CD4-positive, alpha-beta memory T cell (primary cell): ENCODE measurements around the gene CYP1A1. TPM values are rescaled to one million over a fixed set of nuclear protein-coding genes. Genes with fewer than 3 reads are reported as not detected.
"Not testable (repeated sequence)": the region's sequence is repeated elsewhere in the genome, so short reads cannot be mapped to it uniquely, and the experiment has no call there.

ENCODE experiments used
- CTCF ChIA-PET: fragments of 350-600 bp; sonication (Branson Sonifier 250); formaldehyde crosslinking; loops from one replicate; lab custom pipeline; 2021; ENCODE audit warnings: inconsistent platforms; ENCODE audit not compliant: partially characterized antibody; lab: Charles Lee
- POLR2A ChIA-PET: fragments of 350-600 bp; sonication (Branson Sonifier 250); formaldehyde crosslinking; loops from one replicate; lab custom pipeline; 2021; ENCODE audit not compliant: partially characterized antibody; lab: Charles Lee
- DNase-seq, 5 donors: peaks; one replicate each; pipeline versions ENCODE4 v3.0.0 to v3.0.0-alpha.2; 2020 to 2022; ENCODE audit warnings: mixed read lengths in 1 of 5
- H3K27ac ChIP-seq: one replicate; pipeline ENCODE4 v1.7.0; 2013; ENCODE audit warnings: low read depth, low read length
- H3K27me3 ChIP-seq: 2 replicates; pipeline ENCODE4 v1.7.0; 2013; ENCODE audit warnings: mild to moderate bottlenecking, low read length, moderate library complexity; ENCODE audit not compliant: insufficient read depth
- H3K36me3 ChIP-seq: 2 replicates; pipeline ENCODE4 v1.7.0; 2013; ENCODE audit warnings: mild to moderate bottlenecking, low read length, moderate library complexity; ENCODE audit not compliant: insufficient read depth
- H3K4me1 ChIP-seq: 2 replicates; pipeline ENCODE4 v1.7.0; 2013; ENCODE audit warnings: mild to moderate bottlenecking, low read length, moderate library complexity; ENCODE audit not compliant: insufficient read depth
- H3K4me3 ChIP-seq, 2 donors: one replicate each; pipeline ENCODE4 v1.7.0; 2013; ENCODE audit warnings: low read length in 2 of 2, mild to moderate bottlenecking in 1 of 2
- H3K9me3 ChIP-seq, 2 donors: one replicate each; pipeline ENCODE4 v1.7.0; 2013; ENCODE audit warnings: low read length in 2 of 2, control low read depth in 1 of 2; ENCODE audit not compliant: control insufficient read depth in 1 of 2
- H3K27ac Mint-ChIP-seq, 7 donors: one replicate each; pipeline ENCODE4 v1.8.0; 2020 to 2021; ENCODE audit warnings: mixed read lengths in 7 of 7, mild to moderate bottlenecking in 6 of 7, inconsistent platforms in 3 of 7, moderate library complexity in 3 of 7
- H3K27me3 Mint-ChIP-seq, 2 donors: one replicate each; pipeline ENCODE4 v1.8.0; 2020 to 2021; ENCODE audit warnings: mixed read lengths in 2 of 2
- H3K36me3 Mint-ChIP-seq, 2 donors: one replicate each; pipeline ENCODE4 v1.8.0; 2020 to 2021; ENCODE audit warnings: mixed read lengths in 2 of 2, inconsistent platforms in 1 of 2, mild to moderate bottlenecking in 1 of 2
- H3K4me1 Mint-ChIP-seq, 4 donors: one replicate each; pipeline ENCODE4 v1.8.0; 2020 to 2021; ENCODE audit warnings: mixed read lengths in 4 of 4, mild to moderate bottlenecking in 1 of 4
- H3K4me3 Mint-ChIP-seq, 8 donors: one replicate each; pipeline ENCODE4 v1.8.0; 2020 to 2021; ENCODE audit warnings: mixed read lengths in 8 of 8, mild to moderate bottlenecking in 7 of 8, moderate library complexity in 6 of 8, inconsistent platforms in 3 of 8
- H3K9me3 Mint-ChIP-seq, 8 donors: one replicate each; pipeline ENCODE4 v1.8.0; 2020 to 2021; ENCODE audit warnings: mixed read lengths in 8 of 8, mild to moderate bottlenecking in 5 of 8, inconsistent platforms in 3 of 8, moderate library complexity in 1 of 8
- intact Hi-C: fragments of 100-400 bp; cut with micrococcal nuclease; formaldehyde crosslinking; loops from one replicate; pipeline ENCODE4 v1.15.1; 2023
- polyA plus RNA-seq, 2 donors: library from polyadenylated mRNA; unstranded; fragments of 300-500 nt; fragmentation: Illumina TruSeq; gene quantifications; one replicate each; pipeline ENCODE4 v1.2.3, GENCODE V29; 2021
- total RNA-seq, 2 experiments: library from RNA; stranded (reverse); gene quantifications; one replicate each; pipeline ENCODE4 v1.2.3, GENCODE V29; 2021

The CYP1A1 gene
- total and polyA plus RNA-seq, 4 experiments from 2014 or later: 0.11 to 0.26 TPM; not detected in 2

DNA sequence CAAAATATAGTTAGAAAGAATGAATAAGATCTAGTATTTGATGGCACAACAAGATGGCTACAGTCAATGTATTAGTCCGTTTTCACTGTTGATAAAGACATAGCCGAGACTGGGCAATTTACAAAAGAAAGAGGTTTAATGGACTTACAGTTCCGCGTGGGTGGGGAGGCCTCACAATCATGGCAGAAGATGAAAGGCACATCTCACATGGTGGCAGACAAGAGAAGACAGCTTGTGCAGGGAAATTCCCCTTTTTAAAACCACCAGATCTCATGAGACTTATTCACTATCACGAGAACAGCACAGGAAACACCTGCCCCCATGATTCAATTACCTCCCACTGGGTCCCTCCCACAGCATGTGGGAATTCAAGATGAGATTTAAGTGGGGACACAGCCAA is 12.9 kb upstream of the CYP1A1 start:
- H3K9me3 Mint-ChIP-seq, H3K27ac ChIP-seq, H3K4me1 Mint-ChIP-seq, H3K4me1 ChIP-seq, H3K4me3 Mint-ChIP-seq, DNase-seq, H3K36me3 ChIP-seq, H3K27ac Mint-ChIP-seq, H3K36me3 Mint-ChIP-seq, POLR2A ChIA-PET, intact Hi-C loops, H3K4me3 ChIP-seq, H3K27me3 ChIP-seq, CTCF ChIA-PET, H3K9me3 ChIP-seq: not testable (repeated sequence)
- peaks cover 14 to 27% of the 10 kb centered on the region in 2 donors for H3K27me3 Mint-ChIP-seq

DNA sequence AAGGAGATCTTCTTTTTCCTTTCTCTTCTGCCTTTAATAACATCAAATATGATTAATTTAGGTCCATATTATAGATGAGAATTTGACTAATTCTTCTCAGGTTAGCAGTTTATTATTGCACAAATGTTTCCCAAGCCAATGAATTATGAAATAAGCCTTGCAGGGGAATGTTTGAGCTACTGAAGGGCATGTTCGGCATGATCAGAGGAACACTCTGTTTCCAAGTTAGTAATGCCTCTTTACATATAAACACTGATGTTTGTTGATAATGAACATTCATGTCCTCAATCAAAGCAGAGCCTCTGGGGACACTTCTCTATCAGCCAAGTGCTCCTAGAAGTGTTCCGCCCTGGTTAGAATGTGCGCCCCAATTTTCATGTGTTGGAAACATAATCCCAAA is 10.0 kb upstream of the CYP1A1 start:
- peaks cover 8 to 35% of the 10 kb centered on the region in 2 donors for H3K27me3 Mint-ChIP-seq
- no peaks in the 10 kb centered on the region for H3K36me3 ChIP-seq
- no peaks in the 10 kb centered on the region for H3K9me3 ChIP-seq
- H3K9me3 Mint-ChIP-seq: peaks cover 0 to 5% (median 3%) of the 10 kb centered on the region in 8 donors
- POLR2A ChIA-PET: interaction anchor here (1.0 kb wide), 1 partner anchor 10 kb away, joined by 3 read pairs; no protein-coding TSS in a partner anchor
- no peaks in the 10 kb centered on the region for H3K4me1 ChIP-seq
- DNase-seq: no peak
- no peak overlapping the region for H3K4me3 Mint-ChIP-seq
- H3K27ac Mint-ChIP-seq: no peak overlapping the region
- CTCF ChIA-PET: no interaction called here
- peaks cover 0 to 5% of the 10 kb centered on the region in 2 donors for H3K36me3 Mint-ChIP-seq
- H3K4me1 Mint-ChIP-seq: peaks cover 0 to 4% (median 0%) of the 10 kb centered on the region in 4 donors
- no peak overlapping the region for H3K27ac ChIP-seq
- intact Hi-C loops: no loop called here
- H3K4me3 ChIP-seq: no peak overlapping the region
- H3K27me3 ChIP-seq: no peaks in the 10 kb centered on the region

DNA sequence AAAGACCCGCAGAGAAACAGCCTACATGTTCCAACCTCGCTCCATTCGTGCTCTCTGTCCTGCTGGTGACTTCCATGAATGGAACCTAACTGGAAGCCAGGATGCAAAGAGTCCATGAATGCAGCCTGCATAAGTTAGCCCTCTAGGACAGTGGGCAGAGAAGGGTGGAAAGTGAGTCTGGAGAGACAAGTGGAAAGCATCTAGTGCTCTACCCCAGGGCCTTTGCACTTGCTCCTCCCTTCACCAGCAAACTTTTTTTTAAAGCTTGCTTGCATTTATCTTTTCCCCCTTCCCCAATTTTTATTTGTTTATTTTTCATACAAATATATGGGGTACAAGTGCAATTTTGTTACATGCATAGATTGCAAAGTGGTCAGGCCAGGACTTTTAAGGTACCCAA is 7.9 kb upstream of the CYP1A1 start:
- peaks cover 0 to 4% of the 10 kb centered on the region in 2 donors for H3K36me3 Mint-ChIP-seq
- Histone ChIP-seq H3K27ac (no peak overlapping the region), H3K4me3 (no peak overlapping the region), H3K36me3 (no peaks in the 10 kb centered on the region), H3K4me1 (no peaks in the 10 kb centered on the region), H3K9me3 (no peaks in the 10 kb centered on the region), H3K27me3 (no peaks in the 10 kb centered on the region)
- H3K4me1 Mint-ChIP-seq: peaks cover 0 to 4% (median 0%) of the 10 kb centered on the region in 4 donors
- H3K27ac Mint-ChIP-seq: no peak overlapping the region
- peaks cover 0 to 5% (median 3%) of the 10 kb centered on the region in 8 donors for H3K9me3 Mint-ChIP-seq
- peaks cover 8 to 38% of the 10 kb centered on the region in 2 donors for H3K27me3 Mint-ChIP-seq
- no peak for DNase-seq
- H3K4me3 Mint-ChIP-seq: no peak overlapping the region
- intact Hi-C loops: no loop called here
- CTCF ChIA-PET: interaction anchor here (0.6 kb wide), 1 partner anchor 122 kb away, joined by 3 read pairs; no protein-coding TSS in a partner anchor
- POLR2A ChIA-PET: no interaction called here

DNA sequence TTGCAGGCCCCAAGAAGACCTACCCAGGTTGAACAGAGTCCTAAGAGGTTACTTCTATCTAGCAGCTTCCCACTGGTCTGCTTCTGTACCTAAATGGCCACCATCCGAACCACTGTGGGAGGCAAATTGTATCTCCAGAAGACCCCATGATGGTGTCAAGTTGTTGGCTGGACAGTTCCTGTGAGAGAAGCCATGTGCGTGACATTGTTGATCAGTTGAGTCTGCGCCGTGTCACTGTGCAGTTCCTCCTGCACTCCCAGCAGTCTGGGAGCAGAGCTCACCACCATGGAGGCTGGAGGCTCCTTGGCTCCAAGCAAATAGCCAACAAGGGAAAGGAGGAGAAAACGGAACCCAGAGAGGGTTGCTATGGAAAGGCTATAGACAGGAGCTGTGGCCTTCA is 7.5 kb upstream of the CYP1A1 start:
- Histone ChIP-seq H3K36me3 (no peaks in the 10 kb centered on the region), H3K9me3 (no peaks in the 10 kb centered on the region), H3K4me3 (no peak overlapping the region), H3K27ac (no peak overlapping the region), H3K27me3 (no peaks in the 10 kb centered on the region), H3K4me1 (no peaks in the 10 kb centered on the region)
- no peak for DNase-seq
- ChIA-PET POLR2A (no interaction called here), CTCF (no interaction called here)
- intact Hi-C loops: no loop called here
- Mint-ChIP-seq H3K9me3 (peaks cover 0 to 2% (median 0%) of the 10 kb centered on the region in 8 donors), H3K4me1 (no peaks in the 10 kb centered on the region), H3K4me3 (no peak overlapping the region), H3K27me3 (peaks cover 8 to 38% of the 10 kb centered on the region in 2 donors), H3K27ac (no peak overlapping the region), H3K36me3 (peaks cover 0 to under 1% of the 10 kb centered on the region in 2 donors)

DNA sequence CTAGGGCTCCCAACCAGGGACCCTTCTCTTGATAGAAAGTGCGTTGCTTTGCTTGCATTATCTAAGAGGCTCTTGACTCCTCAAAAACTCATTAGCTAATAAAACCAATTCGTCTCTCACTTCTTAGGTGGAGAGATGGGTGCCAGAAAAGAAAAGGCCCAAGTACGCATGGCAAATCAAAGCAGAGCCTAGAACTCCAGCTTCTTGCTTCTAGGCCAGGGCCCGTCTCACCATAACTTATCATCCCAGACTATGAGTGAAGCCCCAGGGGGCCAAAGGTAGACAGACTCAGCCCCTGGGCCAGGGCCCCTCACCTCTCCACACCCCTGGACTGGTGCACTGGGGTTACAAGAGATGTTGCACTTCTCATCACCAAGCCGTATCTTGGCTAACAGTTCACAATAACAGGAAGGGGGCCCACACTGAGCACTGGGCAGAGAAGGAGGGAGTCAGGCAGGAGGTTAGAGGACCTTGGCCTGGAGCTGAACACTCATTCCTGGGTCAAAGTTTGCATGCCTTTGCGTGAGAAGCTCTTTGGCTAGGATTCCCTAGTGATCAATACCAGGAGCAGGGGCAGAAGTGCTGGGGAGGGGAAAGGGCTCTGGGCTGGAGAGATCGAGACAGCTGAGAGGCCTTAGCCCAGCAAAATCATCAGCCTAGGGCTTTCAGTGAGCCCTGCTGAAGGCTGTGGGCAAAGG is 5.4 kb upstream of the CYP1A1 start:
- no peak for DNase-seq
- Mint-ChIP-seq H3K36me3 (no peaks in the 10 kb centered on the region), H3K4me3 (no peak overlapping the region), H3K4me1 (peaks cover 5 to 8% (median 6%) of the 10 kb centered on the region in 4 donors), H3K9me3 (no peaks in the 10 kb centered on the region), H3K27ac (no peak overlapping the region), H3K27me3 (peaks cover 4 to 34% of the 10 kb centered on the region in 2 donors)
- POLR2A ChIA-PET: no interaction called here
- no peaks in the 10 kb centered on the region for H3K36me3 ChIP-seq
- no peaks in the 10 kb centered on the region for H3K27me3 ChIP-seq
- peaks cover 8% of the 10 kb centered on the region for H3K4me1 ChIP-seq
- intact Hi-C loops: no loop called here
- CTCF ChIA-PET: interaction anchor here (0.6 kb wide), 1 partner anchor 384 kb away, joined by 3 read pairs; no protein-coding TSS in a partner anchor
- H3K4me3 ChIP-seq: no peak overlapping the region
- no peak overlapping the region for H3K27ac ChIP-seq
- H3K9me3 ChIP-seq: no peaks in the 10 kb centered on the region

DNA sequence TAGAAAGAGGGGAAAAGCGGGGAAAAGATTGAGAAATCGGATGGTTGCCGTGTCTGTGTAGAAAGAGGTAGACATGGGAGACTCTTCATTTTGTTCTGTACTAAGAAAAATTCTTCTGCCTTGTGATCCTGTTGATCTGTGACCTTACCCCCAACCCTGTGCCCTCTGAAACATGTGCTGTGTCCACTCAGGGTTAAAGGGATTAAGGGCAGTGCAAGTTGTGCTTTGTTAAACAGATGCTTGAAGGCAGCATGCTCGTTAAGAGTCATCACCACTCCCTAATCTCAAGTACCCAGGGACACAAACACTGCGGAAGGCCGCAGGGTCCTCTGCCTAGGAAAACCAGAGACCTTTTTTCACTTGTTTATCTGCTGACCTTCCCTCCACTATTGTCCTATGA is 4.0 kb upstream of the CYP1A1 start:
- POLR2A ChIA-PET, H3K9me3 ChIP-seq, H3K4me3 ChIP-seq, H3K27ac Mint-ChIP-seq, H3K4me3 Mint-ChIP-seq, H3K4me1 ChIP-seq, DNase-seq, H3K27ac ChIP-seq, H3K9me3 Mint-ChIP-seq, H3K27me3 ChIP-seq, H3K36me3 Mint-ChIP-seq, CTCF ChIA-PET, H3K36me3 ChIP-seq, intact Hi-C loops: not testable (repeated sequence)
- Mint-ChIP-seq H3K27me3 (peaks cover 4 to 26% of the 10 kb centered on the region in 2 donors), H3K4me1 (peaks cover 6 to 13% (median 7%) of the 10 kb centered on the region in 4 donors)

DNA sequence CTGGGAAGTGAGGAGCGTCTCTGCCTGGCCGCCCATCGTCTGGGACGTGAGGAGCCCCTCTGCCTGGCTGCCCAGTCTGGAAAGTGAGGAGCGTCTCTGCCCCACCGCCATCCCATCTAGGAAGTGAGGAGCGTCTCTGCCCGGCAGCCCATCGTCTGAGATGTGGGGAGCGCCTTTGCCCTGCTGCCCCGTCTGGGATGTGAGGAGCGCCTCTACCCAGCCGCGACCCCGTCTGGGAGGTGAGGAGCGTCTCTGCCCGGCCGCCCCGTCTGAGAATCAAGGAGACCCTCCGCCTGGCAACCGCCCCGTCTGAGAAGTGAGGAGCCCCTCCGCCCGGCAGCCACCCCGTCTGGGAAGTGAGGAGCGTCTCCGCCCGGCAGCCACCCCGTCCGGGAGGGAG is 3.4 kb upstream of the CYP1A1 start:
- intact Hi-C loops, H3K4me1 ChIP-seq, DNase-seq, H3K4me3 ChIP-seq, H3K9me3 Mint-ChIP-seq, H3K4me3 Mint-ChIP-seq, H3K27ac ChIP-seq, H3K36me3 Mint-ChIP-seq, POLR2A ChIA-PET, H3K27ac Mint-ChIP-seq, CTCF ChIA-PET, H3K27me3 ChIP-seq, H3K36me3 ChIP-seq, H3K9me3 ChIP-seq: not testable (repeated sequence)
- Mint-ChIP-seq H3K27me3 (peaks cover 4 to 20% of the 10 kb centered on the region in 2 donors), H3K4me1 (peaks cover 6 to 13% (median 7%) of the 10 kb centered on the region in 4 donors)
